Measurements from ENCODE around the gene UCN3.

DNA sequence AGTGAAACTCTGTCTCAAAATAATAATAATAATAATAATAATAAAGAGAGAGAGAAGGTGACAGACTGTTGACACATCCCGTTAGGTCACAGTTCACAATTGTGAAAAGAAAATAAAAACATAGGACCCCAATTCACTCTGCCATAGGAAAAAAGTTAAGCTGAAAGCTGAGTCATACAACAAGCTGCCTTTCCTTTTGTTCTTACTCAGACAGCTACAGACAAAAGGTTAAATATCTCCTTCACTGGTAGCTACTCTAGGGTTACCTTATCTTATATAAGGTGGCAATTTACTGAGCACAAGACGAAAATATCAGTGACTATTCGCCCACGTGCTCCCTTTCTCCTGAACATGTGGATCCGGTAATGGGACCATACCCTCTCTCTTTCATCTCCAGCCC, 22.4 kb downstream of the UCN3 start:
- TF ChIP-seq GATA2 (IDR thresholded peaks at IDR 0.05; ENCODE audit: low read depth, low read length) (no peak), GATA3 (IDR thresholded peaks at IDR 0.05; ENCODE audit: low read depth, low read length) (no peak)
